Glomerular visceral epithelial cell (primary cell): Measurements from ENCODE around the gene HLA-DQB1.
A peak's percentile ranks its signal among the peaks of the same experiment; 100 is the strongest.
"Not testable (repeated sequence)": the region's sequence is repeated elsewhere in the genome, so short reads cannot be mapped to it uniquely, and the experiment has no call there.

Experiments
- DNase-seq: peaks from one replicate; pipeline ENCODE4 v3.0.0-alpha.2; 2016; ENCODE audit errors: extremely low spot score

The HLA-DQB1 gene

GRCh38 chr6:32662836-32663235, 3.6 kb downstream of the HLA-DQB1 start:
- DNase-seq: no peak

- DNase-seq: no peak
Measured at GRCh38 chr6:32662099-32662498, 4.4 kb downstream of the HLA-DQB1 start.

- no peak for DNase-seq
Measured at GRCh38 chr6:32659856-32660595, 6.4 kb downstream of the HLA-DQB1 start.

GRCh38 chr6:32658268-32658897, 8.1 kb downstream of the HLA-DQB1 start:
- DNase-seq: no peak

- DNase-seq: not testable (repeated sequence)
Measured at GRCh38 chr6:32657819-32658218, 8.6 kb downstream of the HLA-DQB1 start.

GRCh38 chr6:32657329-32657728, 9.1 kb downstream of the HLA-DQB1 start:
- not testable (repeated sequence) for DNase-seq

- no peak for DNase-seq
Measured at GRCh38 chr6:32655203-32655710, 11.2 kb downstream of the HLA-DQB1 start.

- no peak for DNase-seq
Measured at GRCh38 chr6:32645047-32645703, 21.3 kb downstream of the HLA-DQB1 start.

- DNase-seq: no peak
Measured at GRCh38 chr6:32643904-32644303, 22.6 kb downstream of the HLA-DQB1 start.

GRCh38 chr6:32642720-32643106, 23.7 kb downstream of the HLA-DQB1 start:
- no peak for DNase-seq

- not testable (repeated sequence) for DNase-seq
Measured at GRCh38 chr6:32641785-32642719, 24.4 kb downstream of the HLA-DQB1 start.

GRCh38 chr6:32641122-32641521, 25.3 kb downstream of the HLA-DQB1 start:
- DNase-seq: no peak

- no peak for DNase-seq
Measured at GRCh38 chr6:32639440-32640394, 26.7 kb downstream of the HLA-DQB1 start.

- DNase-seq: no peak
Measured at GRCh38 chr6:32638532-32639219, 27.8 kb downstream of the HLA-DQB1 start.

GRCh38 chr6:32637883-32638282, 28.6 kb downstream of the HLA-DQB1 start:
- no peak for DNase-seq

- DNase-seq: no peak
Measured at GRCh38 chr6:32637219-32637880, 29.1 kb downstream of the HLA-DQB1 start, which contains the start of gene HLA-DQA1. TSS of gene HLA-DQA1 (plus strand) at chr6:32637406. CDS start at chr6:32637459, 53 bp downstream.

- DNase-seq: no peak
Measured at GRCh38 chr6:32635526-32636123, 30.8 kb downstream of the HLA-DQB1 start.

GRCh38 chr6:32629793-32630192, 36.7 kb downstream of the HLA-DQB1 start:
- DNase-seq: not testable (repeated sequence)

GRCh38 chr6:32627831-32628230, 38.6 kb downstream of the HLA-DQB1 start:
- DNase-seq: peak; percentile 48
